ENCODE data around the gene CS.

The CS gene

DNA sequence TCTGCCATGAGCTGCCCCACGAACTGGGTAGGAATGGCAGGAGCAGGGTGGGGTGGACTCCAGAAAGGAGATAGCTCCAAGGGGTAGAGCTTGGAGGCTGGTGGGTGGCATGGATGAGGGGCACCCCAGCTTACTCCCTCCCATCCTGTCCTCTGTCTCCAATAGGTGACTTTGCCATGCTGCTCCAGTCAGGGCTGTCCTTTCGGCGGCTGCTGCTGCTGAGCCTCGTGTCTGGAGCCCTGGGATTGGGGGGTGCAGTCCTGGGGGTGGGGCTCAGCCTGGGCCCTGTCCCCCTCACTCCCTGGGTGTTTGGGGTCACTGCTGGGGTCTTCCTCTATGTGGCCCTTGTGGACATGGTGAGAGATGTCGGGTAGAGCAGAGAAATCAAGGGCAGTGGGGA, 63.1 kb downstream of the CS start:
- Histone ChIP-seq H3K79me2 (ENCODE audit: insufficient read depth, low read depth) (no peaks in the 10 kb centered on the region), H2AFZ (ENCODE audit: low read depth) (no peak overlapping the region), H3K4me1 (ENCODE audit: low read depth, poor library complexity, severe bottlenecking) (peaks cover under 1% of the 10 kb centered on the region), H3K27me3 (ENCODE audit: insufficient read depth, low read depth) (no peaks in the 10 kb centered on the region), H3K36me3 (ENCODE audit: insufficient read depth) (no peaks in the 10 kb centered on the region), H4K20me1 (ENCODE audit: insufficient read depth) (no peaks in the 10 kb centered on the region), H3K27ac (no peak overlapping the region), H3K4me2 (no peak overlapping the region), H3K4me3 (IDR thresholded peaks at IDR 0.05; ENCODE audit: insufficient read depth, low read depth, low read length) (no peak overlapping the region), H3K9ac (no peak overlapping the region)
- TF ChIP-seq, protein P1, sequence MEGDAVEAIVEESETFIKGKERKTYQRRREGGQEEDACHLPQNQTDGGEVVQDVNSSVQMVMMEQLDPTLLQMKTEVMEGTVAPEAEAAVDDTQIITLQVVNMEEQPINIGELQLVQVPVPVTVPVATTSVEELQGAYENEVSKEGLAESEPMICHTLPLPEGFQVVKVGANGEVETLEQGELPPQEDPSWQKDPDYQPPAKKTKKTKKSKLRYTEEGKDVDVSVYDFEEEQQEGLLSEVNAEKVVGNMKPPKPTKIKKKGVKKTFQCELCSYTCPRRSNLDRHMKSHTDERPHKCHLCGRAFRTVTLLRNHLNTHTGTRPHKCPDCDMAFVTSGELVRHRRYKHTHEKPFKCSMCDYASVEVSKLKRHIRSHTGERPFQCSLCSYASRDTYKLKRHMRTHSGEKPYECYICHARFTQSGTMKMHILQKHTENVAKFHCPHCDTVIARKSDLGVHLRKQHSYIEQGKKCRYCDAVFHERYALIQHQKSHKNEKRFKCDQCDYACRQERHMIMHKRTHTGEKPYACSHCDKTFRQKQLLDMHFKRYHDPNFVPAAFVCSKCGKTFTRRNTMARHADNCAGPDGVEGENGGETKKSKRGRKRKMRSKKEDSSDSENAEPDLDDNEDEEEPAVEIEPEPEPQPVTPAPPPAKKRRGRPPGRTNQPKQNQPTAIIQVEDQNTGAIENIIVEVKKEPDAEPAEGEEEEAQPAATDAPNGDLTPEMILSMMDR (conservative IDR thresholded peaks at IDR 0.05; ENCODE audit: low read depth, low read length) = no peak

GRCh38 chr12:56236091-56236490, 64.0 kb downstream of the CS start:
- TF ChIP-seq, protein P1 (conservative IDR thresholded peaks at IDR 0.05; ENCODE audit: low read depth, low read length) = no peak
- Histone ChIP-seq H3K27me3 (ENCODE audit: insufficient read depth, low read depth) (no peaks in the 10 kb centered on the region), H3K36me3 (ENCODE audit: insufficient read depth) (no peaks in the 10 kb centered on the region), H3K4me2 (no peak overlapping the region), H3K27ac (no peak overlapping the region), H3K79me2 (ENCODE audit: insufficient read depth, low read depth) (no peaks in the 10 kb centered on the region), H4K20me1 (ENCODE audit: insufficient read depth) (no peaks in the 10 kb centered on the region), H3K4me3 (IDR thresholded peaks at IDR 0.05; ENCODE audit: insufficient read depth, low read depth, low read length) (no peak overlapping the region), H3K4me1 (ENCODE audit: low read depth, poor library complexity, severe bottlenecking) (no peaks in the 10 kb centered on the region), H2AFZ (ENCODE audit: low read depth) (no peak overlapping the region), H3K9ac (no peak overlapping the region)

DNA sequence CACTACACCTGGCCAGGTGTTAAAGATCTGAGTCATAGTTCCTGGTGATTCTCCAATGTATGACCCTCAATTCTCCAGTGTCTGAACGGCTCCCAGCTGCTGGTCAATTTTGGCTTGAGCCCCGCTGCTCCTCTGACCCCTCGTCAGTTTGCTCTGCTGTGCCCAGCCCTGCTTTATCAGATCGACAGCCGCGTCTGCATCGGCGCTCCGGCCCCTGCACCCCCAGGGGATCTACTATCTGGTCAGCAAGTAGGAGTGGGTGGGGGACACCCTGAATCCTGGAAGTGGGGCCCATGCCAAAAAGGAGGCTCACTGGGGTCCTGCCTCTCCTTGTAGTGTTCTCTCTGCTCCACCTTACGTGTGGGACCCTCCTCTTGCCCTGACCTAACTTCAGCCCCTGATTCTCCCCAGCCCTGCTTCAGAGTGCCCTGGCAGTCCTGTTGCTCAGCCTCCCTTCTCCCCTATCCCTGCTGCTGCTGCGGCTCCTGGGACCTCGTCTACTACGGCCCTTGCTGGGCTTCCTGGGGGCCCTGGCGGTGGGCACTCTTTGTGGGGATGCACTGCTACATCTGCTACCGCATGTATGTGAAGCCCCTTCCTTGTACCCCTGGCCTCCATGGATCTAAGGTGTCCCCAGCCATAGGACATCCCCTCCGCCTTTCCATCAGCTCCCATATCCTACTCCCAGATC, 65.2 kb downstream of the CS start:
- Histone ChIP-seq H3K27me3 (ENCODE audit: insufficient read depth, low read depth) (no peaks in the 10 kb centered on the region), H2AFZ (ENCODE audit: low read depth) (no peak overlapping the region), H3K4me3 (IDR thresholded peaks at IDR 0.05; ENCODE audit: insufficient read depth, low read depth, low read length) (no peak overlapping the region), H3K27ac (no peak overlapping the region), H3K79me2 (ENCODE audit: insufficient read depth, low read depth) (no peaks in the 10 kb centered on the region), H3K4me1 (ENCODE audit: low read depth, poor library complexity, severe bottlenecking) (no peaks in the 10 kb centered on the region), H3K9ac (no peak overlapping the region), H4K20me1 (ENCODE audit: insufficient read depth) (no peaks in the 10 kb centered on the region), H3K36me3 (ENCODE audit: insufficient read depth) (no peaks in the 10 kb centered on the region), H3K4me2 (no peak overlapping the region)
- TF ChIP-seq, protein P1 (conservative IDR thresholded peaks at IDR 0.05; ENCODE audit: low read depth, low read length) = no peak

DNA sequence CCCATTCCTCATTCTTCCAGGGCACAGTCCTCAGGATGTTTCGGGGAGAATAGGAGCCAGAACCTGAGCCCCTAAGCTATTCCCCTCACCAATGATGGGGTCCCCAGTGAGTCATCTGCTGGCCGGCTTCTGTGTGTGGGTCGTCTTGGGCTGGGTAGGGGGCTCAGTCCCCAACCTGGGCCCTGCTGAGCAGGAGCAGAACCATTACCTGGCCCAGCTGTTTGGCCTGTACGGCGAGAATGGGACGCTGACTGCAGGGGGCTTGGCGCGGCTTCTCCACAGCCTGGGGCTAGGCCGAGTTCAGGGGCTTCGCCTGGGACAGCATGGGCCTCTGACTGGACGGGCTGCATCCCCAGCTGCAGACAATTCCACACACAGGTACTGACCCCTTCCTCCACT, 68.9 kb downstream of the CS start:
- no peak overlapping the region for H3K4me3 ChIP-seq (IDR thresholded peaks at IDR 0.05; ENCODE audit: insufficient read depth, low read depth, low read length)
- H3K9ac ChIP-seq = no peak overlapping the region
- H4K20me1 ChIP-seq (ENCODE audit: insufficient read depth) = no peaks in the 10 kb centered on the region
- H3K36me3 ChIP-seq (ENCODE audit: insufficient read depth) = no peaks in the 10 kb centered on the region
- TF ChIP-seq, protein P1 (conservative IDR thresholded peaks at IDR 0.05; ENCODE audit: low read depth, low read length) = no peak
- H3K27ac ChIP-seq = no peak overlapping the region
- H3K4me2 ChIP-seq = no peak overlapping the region
- H3K27me3 ChIP-seq (ENCODE audit: insufficient read depth, low read depth) = no peaks in the 10 kb centered on the region
- no peak overlapping the region for H2AFZ ChIP-seq (ENCODE audit: low read depth)
- H3K79me2 ChIP-seq (ENCODE audit: insufficient read depth, low read depth) = no peaks in the 10 kb centered on the region
- no peaks in the 10 kb centered on the region for H3K4me1 ChIP-seq (ENCODE audit: low read depth, poor library complexity, severe bottlenecking)

Data from KMS-11 (cell line).